NCI-H2107 treated with DMSO at 0.1 percent for 48 hours (cell line): ENCODE measurements around the gene ATP12A.
"Not testable (repeated sequence)": the region's sequence is repeated elsewhere in the genome, so short reads cannot be mapped to it uniquely, and the experiment has no call there.

Experiments
- DNase-seq: peaks from one replicate; lab custom pipeline; 2025; ENCODE audit not compliant: unreplicated experiment; lab: John Stamatoyannopoulos, UW

The ATP12A gene

GRCh38 chr13:24725379-24725778, 45.2 kb downstream of the ATP12A start:
- DNase-seq = no peak

DNA sequence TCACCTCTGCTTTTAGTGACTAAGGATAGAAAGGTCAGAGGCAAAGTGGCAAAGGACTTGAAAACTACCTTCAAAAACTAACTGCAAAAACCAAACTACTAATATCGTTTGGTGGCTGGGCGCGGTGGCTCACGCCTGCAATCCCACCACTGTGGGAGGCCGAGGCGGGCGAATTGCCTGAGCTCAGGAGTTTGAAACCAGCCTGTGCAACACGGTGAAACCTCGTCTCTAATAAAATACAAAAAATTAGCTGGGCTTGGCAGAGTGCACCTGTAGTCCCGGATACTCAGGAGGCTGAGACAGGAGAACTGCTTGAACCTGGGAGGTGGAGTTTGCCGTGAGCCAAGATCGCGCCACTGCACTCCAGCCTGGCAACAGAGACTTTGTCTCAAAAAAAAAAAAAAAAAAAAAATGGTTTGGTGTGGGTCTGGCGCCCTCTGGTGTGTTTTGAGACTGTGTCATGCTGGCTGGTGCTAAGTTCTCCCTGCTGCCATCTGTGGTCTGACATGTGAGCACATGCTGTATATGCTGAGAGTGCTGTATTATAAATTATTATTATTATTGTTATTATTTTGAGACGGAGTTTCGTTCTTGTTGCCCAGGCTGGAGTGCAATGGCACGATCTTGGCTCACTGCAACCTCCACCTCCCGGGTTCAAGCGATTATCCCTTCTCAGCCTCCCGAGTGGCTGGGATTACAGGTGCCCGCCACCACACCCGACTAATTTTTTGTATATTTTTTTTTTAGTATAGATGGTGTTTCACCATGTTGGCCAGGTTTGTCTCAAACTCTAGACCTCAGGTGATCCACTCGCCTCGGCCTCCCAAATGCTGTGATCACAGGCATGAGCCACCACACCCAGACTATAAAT, 47.8 kb downstream of the ATP12A start:
- DNase-seq = peak; percentile 41

- not testable (repeated sequence) for DNase-seq
Observed at GRCh38 chr13:24730873-24731567, 50.8 kb downstream of the ATP12A start.

DNA sequence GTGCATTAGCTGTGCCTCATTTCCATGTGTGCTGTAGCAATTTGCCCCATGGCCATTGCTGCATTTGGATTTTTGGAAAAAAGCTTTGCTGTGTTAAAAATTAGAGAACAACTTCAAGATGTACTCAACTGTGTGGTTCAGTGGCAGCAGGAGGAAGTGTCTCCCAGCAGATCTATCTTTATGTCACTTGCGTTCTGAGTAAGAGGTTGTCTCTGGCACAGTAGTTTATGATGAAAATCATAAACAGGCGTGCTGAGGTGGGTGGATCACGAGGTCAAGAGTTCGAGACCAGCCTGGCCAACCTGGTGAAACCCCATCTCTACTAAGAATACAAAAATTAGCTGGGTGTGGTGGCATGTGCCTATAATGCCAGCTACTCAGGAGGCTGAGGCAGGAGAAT, 54.7 kb downstream of the ATP12A start:
- DNase-seq = no peak

GRCh38 chr13:24737042-24737441, 56.8 kb downstream of the ATP12A start:
- DNase-seq = no peak

GRCh38 chr13:24738366-24738847, 58.2 kb downstream of the ATP12A start:
- no peak for DNase-seq

DNA sequence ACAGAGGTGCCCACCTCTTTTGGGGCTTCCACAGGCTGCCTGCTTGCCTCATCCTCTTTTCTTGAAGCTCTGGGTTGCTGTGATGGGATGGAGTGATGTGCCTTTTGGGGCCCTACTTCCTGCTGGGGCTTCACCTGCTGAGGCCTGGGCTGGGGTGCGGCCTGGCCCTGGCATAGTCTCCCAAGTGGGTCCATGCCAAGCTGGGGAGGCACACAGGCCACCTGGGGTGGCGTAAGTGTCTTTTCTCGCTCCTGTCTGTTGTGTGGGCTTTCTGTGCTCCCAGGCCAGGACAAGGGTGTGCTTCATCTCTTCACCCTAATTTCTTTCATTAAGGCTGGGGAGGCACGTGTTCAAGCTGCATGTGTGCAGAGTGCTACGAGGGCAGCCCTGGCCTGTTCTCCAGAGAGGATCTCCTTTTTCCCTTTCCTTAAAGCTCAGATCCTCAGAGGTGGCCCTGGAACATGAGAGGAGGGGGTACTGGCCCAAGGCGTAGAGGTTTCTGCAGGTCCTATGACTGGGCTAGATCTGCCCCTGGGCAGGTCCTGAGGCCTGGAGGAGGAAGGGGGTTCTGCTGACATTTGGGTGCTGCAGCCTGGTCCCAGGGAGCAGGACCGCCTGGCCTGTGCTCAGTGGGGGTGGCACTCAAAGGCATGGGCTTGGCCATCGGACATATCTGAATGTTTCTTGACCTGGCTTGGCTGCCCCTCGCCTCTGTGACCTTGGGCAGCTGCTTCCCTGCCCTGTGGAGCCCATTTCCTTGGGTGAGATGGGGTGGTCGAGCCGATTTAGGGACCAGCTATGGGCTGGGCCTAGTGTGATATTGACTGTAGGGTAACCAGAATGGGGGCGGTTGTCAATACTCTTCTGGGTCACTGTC, 60.0 kb downstream of the ATP12A start:
- no peak for DNase-seq

- DNase-seq = no peak
Observed at GRCh38 chr13:24741016-24741662, 60.9 kb downstream of the ATP12A start.

GRCh38 chr13:24741791-24742190, 61.6 kb downstream of the ATP12A start:
- no peak for DNase-seq

GRCh38 chr13:24742294-24742693, 62.1 kb downstream of the ATP12A start:
- peak; percentile 30 for DNase-seq

DNA sequence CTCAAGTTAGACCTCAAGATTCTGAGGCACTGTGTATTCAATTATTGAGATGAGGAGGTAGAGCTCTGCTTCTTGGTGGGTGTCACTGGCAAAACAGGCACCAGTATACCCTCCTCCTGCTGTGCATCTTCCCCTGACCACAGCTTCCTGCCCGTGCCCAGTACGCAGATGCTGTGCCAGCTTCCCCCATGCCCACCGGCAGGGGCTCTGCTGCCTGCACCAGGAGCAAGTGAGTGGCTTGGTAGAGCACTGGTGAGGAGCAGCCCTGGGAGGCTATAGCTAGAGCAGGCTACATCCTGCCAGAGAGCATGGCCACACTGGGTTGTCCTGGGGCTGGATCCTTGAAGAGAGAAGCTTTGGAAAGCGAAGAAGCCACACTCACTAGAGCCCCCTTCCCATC, 62.8 kb downstream of the ATP12A start:
- no peak for DNase-seq

- DNase-seq = no peak
Observed at GRCh38 chr13:24744247-24744646, 64.0 kb downstream of the ATP12A start.

DNA sequence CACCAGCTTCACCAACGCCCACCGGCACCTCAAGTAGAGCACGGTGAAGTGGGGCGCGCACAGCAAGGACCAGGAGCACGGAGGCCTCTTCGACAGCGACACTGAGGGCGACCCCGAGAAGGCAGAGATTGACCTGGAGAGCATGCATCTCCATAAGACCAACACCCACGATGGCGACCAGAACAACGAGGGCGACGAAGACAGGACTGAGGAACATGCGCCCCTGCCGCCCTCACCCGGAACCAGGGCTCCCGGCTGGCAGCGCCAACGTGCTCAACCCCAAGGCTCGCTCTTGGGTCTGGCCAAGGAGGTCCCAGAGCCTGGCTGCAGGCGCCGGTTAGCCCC, 65.3 kb downstream of the ATP12A start:
- DNase-seq = no peak

DNA sequence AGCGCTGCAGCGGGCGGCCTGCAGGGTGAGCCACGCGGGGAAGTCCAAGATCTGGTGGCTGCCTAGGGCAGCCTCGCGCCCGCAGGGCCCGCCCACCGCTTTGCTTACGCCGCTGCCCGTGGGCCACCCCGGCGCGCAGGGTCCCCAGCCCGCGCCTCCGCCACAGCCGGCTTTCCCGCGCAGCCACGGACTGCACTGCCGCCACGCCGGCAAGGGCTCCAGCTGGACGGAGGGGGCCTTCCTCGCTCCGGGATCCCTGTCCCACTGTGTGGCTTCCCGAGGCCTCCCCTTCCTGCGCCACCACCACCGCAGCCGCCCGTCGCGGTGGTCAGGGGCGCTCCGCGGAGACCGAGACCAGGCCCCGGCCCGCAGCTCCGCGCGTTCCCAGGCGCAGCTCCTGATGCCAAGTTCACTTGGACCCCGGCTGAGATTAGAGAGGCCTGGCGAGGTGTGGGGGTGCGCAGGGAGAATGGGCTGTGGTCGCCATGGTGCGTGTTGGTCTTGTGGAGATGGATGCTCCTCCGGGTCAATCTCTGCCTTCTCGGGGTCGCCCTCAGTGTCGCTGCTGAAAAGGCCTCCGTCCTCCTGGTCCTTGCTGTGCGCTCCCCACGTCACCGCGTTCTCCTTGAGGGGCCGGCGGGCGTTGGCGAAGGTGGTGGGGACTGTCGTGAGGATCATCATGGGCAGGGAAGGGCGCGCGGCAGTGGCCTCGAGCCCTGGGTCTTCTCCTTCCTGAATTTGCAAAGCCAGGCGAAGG, 65.8 kb downstream of the ATP12A start:
- DNase-seq = no peak

DNA sequence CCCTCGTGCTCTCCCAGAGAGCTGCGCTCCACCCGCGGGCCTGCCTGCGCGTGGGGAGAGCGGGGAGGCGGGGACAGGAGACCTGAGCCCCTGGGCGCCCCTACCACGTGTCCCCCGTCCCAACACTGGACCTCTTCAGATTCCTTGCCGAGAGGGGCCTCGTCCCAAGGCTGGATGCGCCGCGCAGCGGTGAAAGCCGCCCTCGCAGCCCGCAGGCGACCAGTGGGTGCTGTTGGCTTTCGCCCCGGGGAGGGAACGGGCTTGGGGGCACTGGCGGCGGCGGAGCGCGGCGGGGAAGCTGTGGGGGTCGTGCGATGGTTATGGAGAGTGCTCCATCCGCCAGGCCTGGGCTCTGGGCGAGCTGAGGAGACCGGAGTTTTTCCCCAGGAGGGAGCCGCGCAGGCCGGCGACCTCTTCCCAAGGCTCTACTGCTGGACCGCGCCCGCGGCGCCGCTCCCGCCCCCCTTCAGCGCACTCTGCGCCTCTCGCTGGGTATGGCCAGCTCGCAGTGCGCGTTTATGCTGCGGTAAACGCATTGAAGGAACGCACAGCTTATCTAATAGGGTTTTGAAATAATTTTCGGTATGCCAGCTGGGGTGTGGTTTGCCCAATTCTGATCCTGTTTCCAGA, 66.5 kb downstream of the ATP12A start:
- DNase-seq = no peak

- DNase-seq = no peak
Observed at GRCh38 chr13:24747248-24748060, 67.2 kb downstream of the ATP12A start.

DNA sequence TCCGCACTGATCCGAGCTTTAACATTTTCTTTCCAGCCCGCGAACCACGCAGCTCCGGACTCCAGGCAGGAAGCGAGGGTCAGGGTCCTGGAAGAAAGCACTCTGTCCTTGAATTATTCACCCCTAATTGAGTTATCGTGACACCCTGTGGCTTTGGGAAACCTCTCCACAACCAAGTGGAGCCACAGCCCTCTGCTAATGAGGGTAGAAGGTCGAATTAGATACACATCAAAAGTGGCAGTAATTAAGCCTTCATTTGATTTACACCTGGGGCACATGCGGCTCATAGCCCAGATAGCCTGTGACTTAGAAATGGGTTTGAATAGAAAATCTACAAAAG, 67.8 kb downstream of the ATP12A start:
- no peak for DNase-seq

DNA sequence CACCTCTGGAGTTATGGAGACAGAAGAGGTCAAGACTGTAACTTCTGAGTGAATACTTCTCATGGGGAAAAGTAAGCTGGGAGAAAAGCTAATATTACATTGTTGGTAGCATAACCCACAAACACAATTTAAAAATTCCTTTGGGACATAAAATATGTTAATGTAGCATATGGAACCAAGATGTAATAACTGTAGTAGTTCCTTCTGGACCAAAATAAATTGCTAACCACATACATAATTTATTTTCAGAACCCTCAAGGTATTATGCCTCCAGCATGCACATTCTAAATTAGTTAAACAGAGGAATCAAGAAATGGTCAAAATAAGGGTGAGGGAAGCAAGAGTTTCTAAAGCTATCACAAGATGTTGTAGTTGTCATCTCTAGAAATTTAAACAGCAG, 79.0 kb downstream of the ATP12A start:
- DNase-seq = no peak
